ENCODE data around the gene PAK1.
"Not testable (repeated sequence)": the region's sequence is repeated elsewhere in the genome, so short reads cannot be mapped to it uniquely, and the experiment has no call there.

Gene PAK1

DNA sequence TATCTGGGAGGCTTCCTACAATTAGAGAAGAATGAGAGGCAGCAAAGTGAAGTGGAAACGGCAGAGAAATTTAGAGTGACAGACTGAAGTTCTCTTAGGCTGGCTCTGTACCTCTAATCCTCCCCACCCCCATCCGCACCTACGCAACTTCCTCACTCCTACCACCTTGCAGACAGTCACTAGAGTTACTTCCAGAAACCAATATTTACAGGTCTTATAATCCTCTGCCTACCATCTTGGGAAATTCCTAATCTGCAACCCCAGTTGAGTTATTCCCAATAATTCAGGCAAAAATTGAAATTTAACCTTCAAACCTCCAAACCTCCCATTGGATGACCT lies 71.7 kb downstream of the PAK1 start:
- no peak for DNase-seq (ENCODE audit: low read depth, low spot score)

DNA sequence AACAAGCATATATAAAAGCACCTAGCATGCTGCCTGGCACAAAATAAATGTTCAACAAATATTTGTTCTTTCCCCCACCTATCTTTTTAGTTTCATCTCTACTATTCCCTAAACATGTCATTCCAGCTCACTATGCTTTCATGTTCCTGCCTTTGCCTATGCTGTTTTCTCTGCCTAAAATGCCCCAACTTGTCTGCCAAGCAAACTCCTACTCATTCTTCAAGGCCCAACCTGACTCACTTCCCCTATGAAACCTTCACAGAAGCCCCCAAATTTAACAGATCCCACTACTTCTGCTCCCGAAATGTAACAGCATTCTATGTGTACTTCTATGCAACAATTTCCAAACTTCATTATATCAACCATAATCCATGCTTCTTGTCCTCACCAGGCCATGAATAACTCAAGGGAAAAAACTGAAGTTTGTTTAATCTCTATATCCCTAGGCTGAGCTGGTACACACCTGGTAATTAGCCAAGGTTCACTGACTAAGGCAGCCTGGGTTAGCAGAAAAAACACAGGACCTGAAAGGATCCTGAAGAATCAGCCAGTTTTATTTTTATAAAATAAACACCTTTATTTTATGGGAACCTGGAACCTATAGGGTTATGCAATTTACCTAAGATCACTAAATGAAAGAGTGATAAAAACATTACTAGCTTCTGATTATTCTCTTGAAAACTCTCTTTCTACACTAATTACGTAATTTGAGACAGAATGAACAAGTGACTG lies 72.2 kb downstream of the PAK1 start:
- no peak for DNase-seq (ENCODE audit: low read depth, low spot score)

GRCh38 chr11:77400775-77401449 lies 73.0 kb downstream of the PAK1 start:
- no peak for DNase-seq (ENCODE audit: low read depth, low spot score)

DNA sequence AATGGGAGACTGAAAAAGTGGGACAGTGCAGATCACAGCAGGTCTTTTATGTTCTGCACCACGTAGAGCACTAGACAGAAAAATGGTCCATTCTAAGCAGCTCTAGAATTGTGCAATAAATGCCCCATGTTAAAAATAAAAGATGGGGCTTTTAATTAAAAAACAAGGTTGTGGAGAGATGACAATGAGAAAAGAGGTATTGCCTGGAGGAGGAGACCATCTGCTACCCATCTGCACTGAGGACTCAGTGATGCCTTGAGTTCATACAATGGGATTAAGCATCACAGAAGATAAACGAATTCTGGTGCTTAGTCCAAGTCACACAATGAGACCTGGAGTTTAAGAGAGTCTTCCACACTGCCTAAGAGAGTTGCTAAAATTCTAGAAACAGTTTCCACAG lies 73.6 kb downstream of the PAK1 start:
- DNase-seq (ENCODE audit: low read depth, low spot score) = no peak

DNA sequence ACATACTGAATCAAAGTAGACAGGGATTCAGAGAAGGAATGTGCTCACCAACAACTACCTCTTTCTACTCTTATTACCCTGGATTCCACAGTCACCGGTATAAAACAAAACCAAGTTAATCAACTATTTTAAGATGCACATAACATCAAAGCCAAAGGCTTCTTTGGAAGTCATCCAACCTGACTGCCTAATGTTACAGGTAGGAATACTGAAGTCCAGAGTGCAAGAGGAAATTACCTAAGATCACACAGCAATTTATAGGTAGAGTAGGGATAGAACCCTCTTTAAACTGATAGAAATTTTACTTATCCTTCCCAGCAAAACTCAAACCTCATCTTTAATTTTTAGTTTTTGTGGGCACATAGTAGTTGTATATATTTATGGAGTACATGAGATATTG lies 76.3 kb downstream of the PAK1 start:
- no peak for DNase-seq (ENCODE audit: low read depth, low spot score)

- DNase-seq (ENCODE audit: low read depth, low spot score) = no peak
Observed at GRCh38 chr11:77396911-77397310, 77.0 kb downstream of the PAK1 start.

GRCh38 chr11:77396305-77396704 lies 77.6 kb downstream of the PAK1 start:
- DNase-seq (ENCODE audit: low read depth, low spot score) = no peak

DNA sequence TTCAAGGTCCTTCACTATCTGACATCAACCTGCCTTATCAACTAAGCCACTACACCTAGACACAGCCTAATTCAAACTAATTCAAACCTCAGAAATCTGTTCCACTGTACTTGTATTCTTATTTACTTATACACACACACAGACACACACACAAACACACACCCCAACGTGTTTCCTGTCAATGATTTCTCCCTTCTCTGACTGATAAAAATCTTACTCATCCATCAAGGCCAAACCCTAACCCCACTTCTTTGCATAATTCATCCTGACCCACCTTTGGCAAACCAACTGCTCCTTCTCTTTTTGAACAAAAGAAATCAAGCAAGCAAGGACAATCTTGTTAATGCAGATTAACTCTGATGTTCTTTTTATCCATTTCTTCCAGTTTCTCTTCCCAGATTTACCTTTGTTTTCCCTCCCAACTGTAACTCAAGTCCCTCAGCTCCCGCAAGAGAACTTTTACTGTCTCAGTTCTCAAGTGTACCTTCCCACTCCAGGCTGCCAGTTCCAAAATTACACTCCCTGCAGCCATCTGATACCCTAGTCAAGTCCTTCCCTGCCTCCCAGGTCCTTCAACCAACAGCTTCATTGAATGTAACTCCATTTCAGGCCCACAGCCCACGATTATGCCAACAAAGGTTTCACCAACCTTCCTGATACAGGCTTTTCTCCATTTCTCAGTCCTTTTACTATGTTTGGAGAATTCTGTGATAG lies 78.3 kb downstream of the PAK1 start:
- DNase-seq (ENCODE audit: low read depth, low spot score) = no peak

DNA sequence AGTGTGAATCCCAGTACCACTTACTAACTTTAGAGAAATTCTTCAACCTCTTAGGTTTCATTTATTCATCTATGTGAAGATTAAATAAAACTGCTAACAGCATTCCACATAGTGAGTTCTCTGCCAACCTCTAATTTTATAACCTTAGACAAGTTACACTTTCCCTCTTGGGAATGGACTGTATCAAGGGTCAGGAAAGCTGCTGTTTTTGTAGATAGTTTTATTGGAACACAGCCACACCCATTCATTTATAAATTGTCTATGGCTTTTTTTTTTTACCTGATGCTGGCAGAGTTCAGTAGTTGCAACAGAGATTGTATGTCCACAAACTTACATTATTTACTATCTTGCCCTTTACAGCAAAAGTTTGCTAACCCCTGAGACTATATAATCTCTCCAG lies 81.1 kb downstream of the PAK1 start:
- DNase-seq (ENCODE audit: low read depth, low spot score) = no peak

DNA sequence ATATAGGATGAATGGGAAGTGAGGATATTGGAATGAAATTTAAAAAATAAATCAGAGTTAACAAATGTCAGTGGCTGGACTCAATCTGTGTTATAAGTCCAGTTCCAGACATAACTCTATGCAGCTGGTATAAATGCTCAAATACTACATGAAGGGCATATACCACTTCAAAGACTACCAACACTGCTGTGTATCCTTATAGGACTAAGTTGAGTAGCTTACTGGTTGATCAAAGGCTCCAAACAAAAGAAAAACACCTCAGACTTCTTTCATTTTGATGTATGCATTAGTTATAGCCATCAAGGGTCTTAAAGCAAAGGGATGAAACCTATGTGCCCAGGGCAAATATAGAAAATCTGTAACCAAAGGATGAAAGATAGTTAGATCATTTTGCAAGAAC lies 86.2 kb downstream of the PAK1 start:
- DNase-seq (ENCODE audit: low read depth, low spot score) = no peak

DNA sequence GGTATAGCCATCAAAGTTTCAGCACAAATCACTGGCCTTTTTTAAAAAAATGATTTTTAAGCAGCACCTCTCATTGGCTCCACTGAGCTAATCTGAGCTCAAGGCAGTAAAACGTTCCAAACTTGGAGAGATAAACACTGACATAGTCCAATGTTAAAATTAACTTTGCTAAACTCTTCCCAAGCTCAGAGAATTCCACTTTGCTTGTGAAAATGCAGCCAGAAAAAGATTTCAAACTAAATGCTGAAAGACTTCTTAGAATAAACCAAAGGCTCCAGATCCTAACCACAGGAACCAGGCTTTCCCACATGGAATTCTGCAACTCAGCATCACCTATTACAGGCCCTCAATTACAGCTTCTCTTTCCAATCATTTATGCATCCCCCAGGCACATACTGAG lies 87.7 kb downstream of the PAK1 start:
- no peak for DNase-seq (ENCODE audit: low read depth, low spot score)

DNA sequence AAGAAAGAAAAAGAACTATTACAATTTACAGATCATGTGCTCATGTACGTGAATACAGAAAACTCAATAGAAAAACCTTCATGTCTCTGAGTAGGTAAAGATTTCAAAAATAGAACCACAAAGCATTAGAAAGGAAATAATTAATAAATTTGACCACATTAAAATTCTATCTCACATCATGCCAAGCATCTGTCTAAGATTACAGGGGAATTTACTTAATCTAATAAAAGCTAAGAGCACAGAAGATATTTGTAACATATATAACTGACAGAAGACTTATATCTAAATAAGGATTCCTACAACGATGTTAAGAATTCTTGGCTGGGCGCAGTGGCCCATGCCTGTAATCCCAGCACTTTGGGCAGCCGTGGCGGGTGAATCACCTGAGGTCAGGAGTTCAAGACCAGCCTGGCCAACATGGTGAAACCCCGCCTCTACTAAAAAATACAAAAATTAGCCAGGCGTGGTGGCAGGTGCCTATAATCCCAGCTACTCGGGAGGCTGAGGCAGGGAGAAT lies 88.6 kb downstream of the PAK1 start:
- not testable (repeated sequence) for DNase-seq (ENCODE audit: low read depth, low spot score)

- DNase-seq (ENCODE audit: low read depth, low spot score) = no peak
Observed at GRCh38 chr11:77384571-77384970, 89.3 kb downstream of the PAK1 start.

- DNase-seq (ENCODE audit: low read depth, low spot score) = not testable (repeated sequence)
Observed at GRCh38 chr11:77383349-77383748, 90.5 kb downstream of the PAK1 start.

DNA sequence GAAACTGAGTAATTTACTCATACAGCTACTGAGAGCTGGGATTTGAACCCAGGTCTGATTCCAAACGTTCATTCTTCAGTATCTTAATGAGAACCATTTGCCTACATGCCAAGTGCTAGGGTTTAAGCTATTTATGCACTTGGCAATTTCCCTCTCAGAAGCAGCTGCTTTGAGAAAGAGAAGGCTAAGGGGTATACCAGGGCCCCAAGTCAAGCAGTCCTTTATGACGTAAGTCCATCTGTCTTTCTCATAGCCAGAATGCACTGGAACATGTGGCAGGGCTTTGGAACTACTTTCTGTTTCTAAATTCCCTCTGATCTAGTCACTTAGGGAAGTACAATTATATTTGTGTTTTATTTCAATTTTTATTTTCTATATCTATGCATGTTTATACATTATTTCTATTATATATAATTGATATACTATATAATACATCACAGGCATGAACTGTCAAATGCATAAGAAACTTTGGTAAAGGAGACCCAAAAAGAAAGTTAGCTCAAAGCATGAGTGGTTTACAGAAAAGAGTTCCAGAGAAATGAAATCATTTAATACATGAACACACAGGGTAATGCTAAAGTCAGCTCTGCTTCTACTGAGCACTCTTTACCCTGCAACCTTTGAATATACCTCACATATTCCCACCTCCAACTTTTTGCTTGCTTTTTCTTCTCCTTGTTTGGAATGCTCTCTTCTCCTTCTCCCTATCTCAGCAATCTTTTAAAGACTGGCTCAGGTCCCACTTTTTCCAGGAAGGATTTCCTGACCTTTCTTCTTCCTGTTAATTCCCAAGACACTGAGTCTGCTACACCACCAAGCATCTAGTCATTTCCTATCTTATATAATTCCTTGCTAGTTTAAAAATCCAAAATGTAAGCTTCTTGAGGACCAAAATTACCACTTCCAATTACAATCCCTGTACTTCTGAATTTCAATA lies 91.9 kb downstream of the PAK1 start:
- DNase-seq (ENCODE audit: low read depth, low spot score) = no peak

GRCh38 chr11:77379934-77380333 lies 94.0 kb downstream of the PAK1 start:
- no peak for DNase-seq (ENCODE audit: low read depth, low spot score)

DNA sequence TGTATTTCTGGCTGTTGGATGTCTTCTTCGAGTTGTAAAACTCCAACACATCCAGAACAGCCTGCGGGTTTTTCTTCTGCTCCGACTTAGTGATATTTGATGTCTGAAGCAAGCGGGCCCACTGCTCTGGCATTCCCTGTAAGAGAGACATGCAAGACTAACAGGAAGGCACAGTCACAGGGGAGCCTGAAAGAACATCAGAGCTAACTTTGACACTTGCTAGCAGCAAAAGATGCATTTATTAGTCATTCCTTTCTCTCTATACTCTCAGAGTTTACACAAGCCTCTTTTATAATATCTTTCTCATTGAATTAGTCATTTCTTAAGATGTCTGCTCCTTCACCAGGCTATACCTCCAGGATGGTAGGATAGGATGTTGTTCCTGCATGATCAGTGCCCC lies 94.6 kb downstream of the PAK1 start:
- DNase-seq (ENCODE audit: low read depth, low spot score) = no peak

DNA sequence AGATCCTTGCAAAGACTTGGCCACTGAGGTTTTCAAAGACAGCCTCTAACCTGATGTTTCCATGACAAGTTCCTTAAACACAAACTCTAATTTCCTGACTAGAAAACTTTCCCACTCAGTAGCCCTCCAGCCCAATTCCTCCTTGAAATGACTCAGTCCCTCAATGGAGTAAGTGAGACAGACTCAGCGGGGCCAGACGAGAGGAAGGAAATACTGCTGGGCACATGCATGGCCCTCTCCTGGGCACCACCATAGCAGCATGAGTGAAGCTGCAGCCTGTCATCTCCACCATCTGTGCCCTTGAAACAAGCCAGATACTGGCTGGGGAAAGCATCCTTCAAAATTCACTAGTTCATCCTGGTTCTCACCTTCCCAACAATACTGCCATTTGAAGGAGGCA lies 96.2 kb downstream of the PAK1 start:
- no peak for DNase-seq (ENCODE audit: low read depth, low spot score)

- no peak for DNase-seq (ENCODE audit: low read depth, low spot score)
Observed at GRCh38 chr11:77375107-77375506, 98.8 kb downstream of the PAK1 start.

GRCh38 chr11:77374611-77375031 lies 99.3 kb downstream of the PAK1 start:
- DNase-seq (ENCODE audit: low read depth, low spot score) = no peak

DNA sequence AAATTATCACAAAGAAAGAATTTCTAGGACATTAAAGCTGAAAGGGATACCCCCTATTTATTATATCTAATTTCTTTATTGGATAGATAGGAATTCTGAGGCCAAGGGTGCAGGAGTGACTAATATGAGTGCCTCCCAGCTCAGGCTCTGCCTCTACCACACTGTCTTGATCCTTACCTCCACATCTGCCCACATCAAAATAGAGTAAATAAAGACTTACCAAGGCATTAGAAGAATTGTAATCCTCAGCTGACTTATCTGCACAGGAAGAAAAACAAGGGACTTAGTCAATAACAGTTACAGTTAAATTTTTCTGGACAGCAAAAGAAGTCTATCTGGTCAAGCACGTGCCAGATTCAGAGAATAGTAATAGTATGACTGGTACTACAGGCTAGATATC lies 99.8 kb downstream of the PAK1 start:
- no peak for DNase-seq (ENCODE audit: low read depth, low spot score)

- no peak for DNase-seq (ENCODE audit: low read depth, low spot score)
Observed at GRCh38 chr11:77372726-77373125, 101.2 kb downstream of the PAK1 start.

Data from brain pericyte (primary cell).